DND-41 (cell line): Measurements from ENCODE around the gene DNAJB4.

Experiments
- EZH2 ChIP-seq: IDR thresholded peaks from 3 replicates; pipeline ENCODE4 v1.6.1; 2012; ENCODE audit warnings: borderline replicate concordance, low read depth, mild to moderate bottlenecking, moderate library complexity, low read length, inconsistent platforms; ENCODE audit not compliant: severe bottlenecking
- TF ChIP-seq, protein P1 (sequence below): IDR thresholded peaks from 2 replicates; pipeline ENCODE4 v1.5.1; 2012; ENCODE audit warnings: borderline replicate concordance, low read length, moderate library complexity, mild to moderate bottlenecking; ENCODE audit not compliant: poor library complexity, severe bottlenecking; ENCODE audit errors: extremely low read depth

GRCh38 chr1:77976433-77977076, 28.2 kb upstream of the DNAJB4 start:
- TF ChIP-seq, protein P1, sequence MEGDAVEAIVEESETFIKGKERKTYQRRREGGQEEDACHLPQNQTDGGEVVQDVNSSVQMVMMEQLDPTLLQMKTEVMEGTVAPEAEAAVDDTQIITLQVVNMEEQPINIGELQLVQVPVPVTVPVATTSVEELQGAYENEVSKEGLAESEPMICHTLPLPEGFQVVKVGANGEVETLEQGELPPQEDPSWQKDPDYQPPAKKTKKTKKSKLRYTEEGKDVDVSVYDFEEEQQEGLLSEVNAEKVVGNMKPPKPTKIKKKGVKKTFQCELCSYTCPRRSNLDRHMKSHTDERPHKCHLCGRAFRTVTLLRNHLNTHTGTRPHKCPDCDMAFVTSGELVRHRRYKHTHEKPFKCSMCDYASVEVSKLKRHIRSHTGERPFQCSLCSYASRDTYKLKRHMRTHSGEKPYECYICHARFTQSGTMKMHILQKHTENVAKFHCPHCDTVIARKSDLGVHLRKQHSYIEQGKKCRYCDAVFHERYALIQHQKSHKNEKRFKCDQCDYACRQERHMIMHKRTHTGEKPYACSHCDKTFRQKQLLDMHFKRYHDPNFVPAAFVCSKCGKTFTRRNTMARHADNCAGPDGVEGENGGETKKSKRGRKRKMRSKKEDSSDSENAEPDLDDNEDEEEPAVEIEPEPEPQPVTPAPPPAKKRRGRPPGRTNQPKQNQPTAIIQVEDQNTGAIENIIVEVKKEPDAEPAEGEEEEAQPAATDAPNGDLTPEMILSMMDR: no peak
- no peak for TF ChIP-seq EZH2
